NCI-H460 (cell line): ENCODE measurements around the gene TBL1X. TPM values are rescaled to one million over a fixed set of nuclear protein-coding genes. Genes with fewer than 3 reads are reported as not detected.
"Not testable (repeated sequence)": the region's sequence is repeated elsewhere in the genome, so short reads cannot be mapped to it uniquely, and the experiment has no call there.

Experiments used
- DNase-seq: peaks from one replicate; pipeline ENCODE4 v3.0.0-alpha.2; 2016; ENCODE audit warnings: low read depth; ENCODE audit errors: extremely low read depth
- total RNA-seq: library from RNA; depleted of rRNA; stranded (reverse); fragments of >200 nt; shearing (Covaris generic); gene quantifications from 2 replicates; pipeline ENCODE4 v1.2.3, GENCODE V29; 2014

TBL1X gene
- total RNA-seq, 1 experiment from 2014 or later, result 41.8 TPM

DNA sequence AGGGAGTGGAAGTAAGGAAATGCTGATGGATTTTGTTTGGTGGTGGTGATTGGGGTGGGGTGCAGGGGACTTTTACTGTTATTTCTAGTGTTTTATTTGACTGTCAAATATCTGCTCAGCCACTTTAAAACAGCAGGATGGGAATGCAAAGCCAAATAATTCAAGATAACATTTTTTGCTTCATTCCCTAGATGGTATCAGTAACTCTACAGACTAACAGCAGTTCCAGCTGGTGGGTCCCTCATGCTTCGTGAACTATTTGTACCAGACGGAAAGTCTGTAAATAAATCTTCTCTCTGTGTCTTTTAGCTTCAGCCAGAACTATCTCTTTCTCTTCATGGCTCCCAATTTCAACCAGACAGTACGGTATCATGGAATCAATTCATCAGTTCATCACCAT, 273.3 kb downstream of the TBL1X start:
- DNase-seq, result no peak

DNA sequence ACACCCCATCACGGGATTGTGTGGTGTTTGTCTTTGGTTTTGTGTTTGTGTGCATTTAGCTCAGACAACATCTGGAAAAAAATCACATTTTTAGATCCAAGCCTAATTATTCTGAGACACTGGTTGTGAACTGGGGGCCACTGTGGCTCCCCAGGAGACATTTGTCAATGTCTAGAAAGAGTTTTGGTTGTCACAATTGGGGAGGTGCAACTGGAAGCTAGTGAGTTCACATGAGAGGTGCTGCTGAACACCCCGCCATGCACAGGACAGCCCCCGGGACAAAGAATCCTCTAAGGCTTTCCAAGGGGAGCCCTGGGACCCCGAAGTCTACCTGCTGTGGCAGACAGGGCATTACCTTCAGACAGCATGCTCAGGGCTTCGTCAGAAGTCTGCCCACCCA, 274.3 kb downstream of the TBL1X start:
- no peak for DNase-seq

DNA sequence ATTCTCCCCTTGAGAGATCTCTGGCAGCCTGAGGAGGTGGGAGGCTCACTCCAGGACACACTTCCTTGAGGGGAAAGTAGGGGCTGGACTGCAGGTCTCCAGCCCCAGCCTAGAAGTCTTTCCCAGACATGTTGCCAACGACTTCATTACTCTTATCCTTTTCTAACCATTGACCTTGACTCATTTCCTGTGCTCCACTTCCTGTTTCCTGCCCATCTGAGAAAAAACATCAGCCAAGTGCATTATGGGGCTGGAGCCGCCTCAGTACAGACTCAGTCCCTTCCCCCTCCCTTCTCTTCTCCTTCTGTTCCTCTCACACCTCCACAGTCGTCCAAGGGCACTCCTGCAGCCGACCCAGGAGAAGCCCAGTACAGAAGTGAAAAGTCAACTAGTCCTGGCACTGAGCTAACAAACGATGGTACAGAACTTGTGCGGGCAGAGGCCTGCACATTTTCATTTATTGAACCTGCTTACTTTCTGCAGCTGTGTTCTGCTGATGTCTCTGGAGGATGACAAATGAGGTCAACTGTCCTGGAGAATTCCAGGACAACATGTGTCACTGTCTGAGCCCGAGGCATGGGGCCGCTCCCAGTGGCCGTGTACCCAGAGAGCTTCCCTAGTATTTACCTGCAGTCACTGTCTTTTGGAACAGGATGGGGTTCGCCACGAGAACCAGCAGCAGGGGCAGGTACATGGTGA, 280.7 kb downstream of the TBL1X start:
- no peak for DNase-seq

DNA sequence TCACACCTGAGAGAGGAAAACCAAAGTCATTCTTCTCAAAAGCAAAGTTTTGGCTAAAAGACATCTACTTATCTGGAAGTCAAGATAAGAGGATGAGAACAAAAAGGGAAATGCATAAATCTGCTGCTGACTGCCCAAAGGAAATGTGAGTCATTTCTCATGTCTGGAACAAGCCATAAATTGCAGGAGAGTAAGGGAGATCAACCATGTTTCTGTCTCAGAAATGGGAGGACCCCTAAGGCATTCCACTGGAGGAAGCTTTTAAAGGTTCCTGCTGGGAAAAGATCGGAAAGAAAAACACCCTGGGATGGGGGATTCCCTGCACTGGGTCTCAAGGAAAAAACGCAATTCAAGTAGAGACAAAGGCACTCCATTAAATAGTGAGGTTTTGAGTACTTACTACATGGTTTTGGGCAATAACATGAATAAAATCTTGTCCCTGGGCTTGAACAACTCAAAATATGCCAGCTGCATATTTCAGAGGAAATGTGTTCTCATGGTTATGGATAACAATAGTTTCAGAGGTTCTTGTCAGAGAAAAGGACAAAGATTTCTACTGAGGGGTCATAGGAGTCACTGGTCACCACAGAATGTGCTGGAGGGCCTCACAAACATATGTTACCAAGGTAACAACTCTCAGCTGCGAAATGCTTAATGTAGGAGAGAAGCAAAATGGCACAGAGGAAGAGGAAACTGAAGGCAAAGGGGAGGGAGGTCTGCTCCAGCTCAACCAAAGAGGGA, 281.5 kb downstream of the TBL1X start:
- no peak for DNase-seq

DNA sequence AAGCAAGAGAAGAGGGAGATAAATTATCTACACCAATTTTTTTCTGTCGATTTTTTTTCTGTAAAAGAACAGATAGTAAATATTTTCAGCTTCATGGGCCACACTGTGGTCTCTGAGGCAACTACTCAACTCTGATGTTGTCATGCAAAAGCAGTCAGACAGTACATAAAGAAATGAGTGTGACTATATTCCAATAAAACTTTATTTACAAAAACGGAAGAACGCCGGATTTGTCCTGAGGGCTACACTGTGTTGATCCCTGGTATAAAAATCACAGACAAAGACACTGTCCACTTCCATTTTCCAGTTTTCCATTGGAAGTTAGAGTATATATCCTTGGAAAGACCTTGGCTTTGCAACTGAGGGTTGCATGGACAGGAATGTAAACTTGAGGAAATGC, 282.8 kb downstream of the TBL1X start:
- DNase-seq, result no peak

DNA sequence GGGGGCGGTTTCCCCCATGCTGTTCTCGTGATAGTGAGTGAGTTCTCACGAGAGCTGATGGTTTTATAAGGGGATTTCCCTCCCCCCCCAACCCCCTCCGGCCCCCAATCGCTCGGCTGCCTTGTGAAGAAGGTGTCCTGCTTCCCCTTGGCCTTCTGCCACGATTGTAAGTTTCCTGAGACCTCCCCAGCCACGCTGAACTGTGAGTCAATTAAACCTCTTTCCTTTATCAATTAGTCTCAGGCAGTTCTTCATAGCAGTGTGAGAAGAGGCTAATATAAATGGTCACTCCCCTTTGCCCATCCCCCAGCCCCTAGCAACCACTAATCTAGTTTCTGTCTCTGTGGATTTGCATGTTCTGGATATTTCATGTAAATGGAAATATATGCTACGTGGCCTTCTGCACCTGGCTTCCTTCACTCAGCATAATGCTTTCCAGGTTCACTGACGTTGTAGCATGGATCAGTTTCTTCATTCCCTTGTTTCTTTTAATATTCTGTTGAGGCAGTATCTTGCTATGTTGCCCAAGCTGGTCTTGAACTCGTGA, 284.4 kb downstream of the TBL1X start:
- DNase-seq, result no peak

DNA sequence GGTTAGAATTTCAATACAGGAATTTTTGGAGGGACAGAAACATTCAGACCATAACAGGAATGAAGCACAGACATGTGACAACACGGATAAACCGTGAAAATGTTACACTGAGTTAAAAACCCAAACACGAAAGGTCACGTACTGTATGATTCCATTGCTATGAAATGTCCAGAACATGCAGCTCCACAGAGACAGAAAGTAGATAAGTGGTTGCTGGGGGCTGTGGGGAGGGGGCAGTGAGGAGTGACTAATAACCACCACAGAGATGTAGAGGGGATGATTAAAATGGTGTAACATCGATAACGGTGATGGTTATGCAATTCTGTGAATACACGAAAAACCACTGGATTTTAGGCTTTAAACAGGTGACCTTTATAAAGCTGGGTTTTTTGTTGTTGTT, 292.5 kb downstream of the TBL1X start:
- DNase-seq, result no peak

DNA sequence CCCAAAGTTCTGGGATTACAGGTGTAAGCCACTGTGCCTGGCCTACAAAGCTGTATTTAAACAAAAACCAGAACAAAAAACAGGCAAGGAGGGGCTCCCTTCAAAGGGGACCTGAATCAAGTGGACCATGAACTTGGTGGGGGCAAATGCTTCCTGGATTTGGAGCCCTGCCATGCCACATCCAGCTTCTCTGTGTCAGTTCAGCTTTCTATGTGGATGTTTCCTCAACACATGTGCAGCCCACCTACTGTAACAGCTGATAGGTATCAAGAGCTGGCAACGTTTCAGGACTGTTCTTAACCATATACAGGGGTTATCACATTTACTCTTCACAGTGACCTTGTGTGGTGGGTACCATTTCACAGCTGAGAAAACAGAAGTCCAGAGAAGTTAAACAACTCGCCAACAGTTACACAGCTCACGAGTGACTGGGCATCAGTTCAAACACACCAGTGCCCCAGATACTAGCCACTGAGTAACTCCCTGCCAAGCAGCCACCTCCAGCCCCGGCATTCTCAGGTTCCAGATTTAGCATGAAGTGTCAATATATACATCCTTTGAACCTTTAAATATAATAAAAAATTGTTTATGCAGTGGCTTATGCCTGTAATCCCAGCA, 293.3 kb downstream of the TBL1X start:
- no peak for DNase-seq

DNA sequence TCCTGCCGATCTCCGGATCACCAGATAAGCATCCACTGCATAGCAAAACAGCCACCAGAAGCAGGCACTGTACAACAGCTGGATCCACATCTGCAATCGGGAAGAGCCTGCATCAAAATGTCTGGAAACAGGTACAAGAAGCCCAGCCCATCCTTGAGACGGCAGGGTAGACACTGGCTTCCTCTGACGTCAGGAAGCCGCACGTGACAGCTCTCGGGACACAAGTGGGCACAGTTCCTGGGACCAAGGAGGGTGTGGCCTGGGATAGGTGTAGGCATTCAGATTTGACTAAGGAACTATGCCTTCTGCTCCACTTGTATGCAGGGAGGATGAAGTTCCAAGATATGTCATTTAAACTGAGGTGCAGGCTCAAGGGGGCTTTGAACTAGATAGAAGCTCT, 294.5 kb downstream of the TBL1X start:
- DNase-seq, result no peak

DNA sequence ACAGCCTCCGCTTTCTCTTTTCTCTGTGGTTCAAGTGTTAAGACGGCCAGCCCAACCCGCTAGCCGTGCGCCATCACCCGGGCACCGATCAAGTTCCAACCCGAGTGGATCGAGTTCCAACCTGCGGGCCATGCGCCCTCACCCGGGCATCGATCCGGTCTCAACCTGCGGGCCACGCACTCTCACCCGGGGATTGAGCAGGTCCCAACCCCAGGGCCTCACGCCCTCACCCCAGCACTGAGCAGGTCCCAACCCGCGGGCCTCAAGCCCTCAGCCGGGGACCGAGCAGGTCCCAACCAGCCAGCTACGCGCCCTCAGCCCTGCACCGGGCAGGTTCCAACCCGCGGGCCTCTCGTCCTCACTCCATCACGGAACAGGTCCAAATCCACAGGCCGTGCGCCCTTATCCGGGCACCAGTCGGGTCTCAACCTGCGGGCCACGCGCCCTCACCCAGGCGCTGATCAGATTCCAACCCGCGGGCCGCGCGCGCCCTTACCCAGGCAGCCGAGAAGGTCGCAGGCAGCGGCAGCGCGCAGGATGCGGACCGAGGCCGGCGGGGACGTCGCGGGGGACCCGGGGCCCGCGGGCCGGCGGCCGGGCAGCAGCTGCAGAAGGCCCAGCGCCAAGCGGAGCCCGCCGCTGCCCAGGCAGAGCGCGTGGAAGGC, 300.3 kb downstream of the TBL1X start:
- DNase-seq, result no peak

DNA sequence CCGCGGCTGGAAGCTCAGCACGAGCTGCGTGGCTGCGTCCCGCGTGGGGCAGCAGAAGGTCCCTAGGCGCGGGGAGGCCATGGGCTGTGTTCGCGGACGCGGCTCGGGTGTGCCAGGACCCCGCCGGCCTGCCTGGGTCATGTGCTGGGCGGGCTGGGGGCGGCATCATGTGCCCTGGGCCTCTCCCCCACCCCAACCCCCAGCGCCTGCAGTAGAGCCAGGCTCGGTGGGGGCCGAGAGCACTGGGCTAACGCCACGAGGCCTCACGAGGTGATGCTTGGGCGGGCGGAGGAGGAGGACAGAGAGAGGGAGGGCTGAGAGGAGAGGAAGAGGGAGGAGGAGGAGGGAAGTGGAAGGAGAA, 300.9 kb downstream of the TBL1X start, which contains the start of gene GPR143:
Gene GPR143, minus strand, starts transcription at position 111 of the 361 bp plus-strand sequence. Its CDS starts 30 bp downstream, at position 81.
- no peak for DNase-seq

DNA sequence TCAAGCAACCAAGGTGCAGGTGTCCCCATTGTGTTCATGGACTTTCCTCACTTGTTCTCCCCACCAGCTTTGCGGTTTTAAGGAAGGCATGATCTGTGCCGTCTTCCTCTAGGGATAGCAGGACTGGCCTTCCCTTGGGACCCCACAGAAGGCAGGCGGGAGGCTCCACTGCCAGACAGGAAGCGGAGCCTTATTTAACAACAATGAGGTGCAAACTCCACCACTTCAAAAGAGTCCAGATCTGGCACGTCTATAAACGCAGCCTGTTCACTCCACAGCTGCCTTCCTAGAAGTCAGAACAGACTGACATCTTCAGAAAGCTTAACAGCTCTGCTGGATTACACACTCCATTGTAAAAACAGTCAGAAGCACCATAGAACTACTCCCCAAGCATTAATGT, 302.5 kb downstream of the TBL1X start:
- no peak for DNase-seq

DNA sequence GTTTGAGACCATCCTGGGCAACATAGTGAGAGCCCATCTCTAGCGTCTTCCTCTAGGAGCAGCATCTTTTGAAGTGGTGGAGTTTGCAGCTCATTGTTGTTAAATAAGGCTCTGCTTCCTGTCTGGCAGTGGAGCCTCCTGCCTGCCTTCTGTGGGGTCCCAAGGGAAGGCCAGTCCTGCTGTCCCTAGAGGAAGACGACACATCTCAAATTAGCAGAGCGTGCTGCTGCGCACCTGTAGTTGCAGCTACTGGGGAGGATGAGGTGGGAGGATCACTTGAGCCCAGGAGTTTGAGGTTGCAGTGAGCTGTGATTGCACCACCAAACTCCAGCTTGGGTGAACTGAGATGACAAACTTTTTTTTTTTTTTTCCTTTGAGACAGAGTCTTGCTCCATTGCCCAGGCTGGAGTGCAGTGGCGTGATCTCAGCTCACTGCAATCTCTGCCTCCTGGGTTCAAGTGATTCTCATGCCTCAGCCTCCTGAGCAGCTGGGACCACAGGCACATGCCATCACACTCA, 303.5 kb downstream of the TBL1X start:
- DNase-seq, result not testable (repeated sequence)

DNA sequence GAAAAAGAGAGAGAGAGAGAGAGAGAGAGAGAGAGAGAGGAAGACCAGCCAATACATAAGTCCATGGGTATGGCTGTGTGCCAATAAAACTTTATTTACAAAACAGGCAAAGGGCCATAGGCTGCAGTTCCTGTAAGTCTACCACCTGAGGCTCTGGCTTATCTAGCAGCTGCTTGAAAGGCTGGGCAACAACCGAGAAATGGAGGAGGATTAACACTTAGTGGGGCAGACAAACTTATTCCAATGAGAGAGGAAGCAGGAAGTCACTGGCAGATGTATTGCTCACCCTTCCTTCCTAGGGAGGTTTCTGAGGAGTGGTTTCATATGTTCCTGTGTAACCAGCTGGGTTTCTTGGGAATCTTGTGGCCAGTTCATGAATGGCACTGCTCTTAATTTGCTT, 305.5 kb downstream of the TBL1X start:
- no peak for DNase-seq

DNA sequence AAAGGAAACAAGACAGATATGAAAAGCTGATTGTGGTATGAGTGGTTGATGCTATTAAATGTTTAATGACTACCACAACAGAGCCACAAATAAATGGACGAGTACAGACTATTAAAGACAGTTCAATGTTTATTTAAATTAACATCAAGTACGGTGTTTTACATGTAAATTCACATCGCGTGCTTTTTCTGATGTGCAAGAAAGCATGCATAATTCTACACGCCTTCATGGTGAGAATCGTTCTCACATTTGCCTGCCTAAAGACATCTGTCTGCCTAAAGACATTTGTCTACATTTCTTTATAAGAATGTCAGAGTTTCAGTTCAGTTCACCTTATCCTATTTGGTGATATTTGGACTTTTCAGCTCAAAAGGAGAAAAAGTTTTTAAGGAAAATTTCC, 308.1 kb downstream of the TBL1X start:
- DNase-seq, result no peak

DNA sequence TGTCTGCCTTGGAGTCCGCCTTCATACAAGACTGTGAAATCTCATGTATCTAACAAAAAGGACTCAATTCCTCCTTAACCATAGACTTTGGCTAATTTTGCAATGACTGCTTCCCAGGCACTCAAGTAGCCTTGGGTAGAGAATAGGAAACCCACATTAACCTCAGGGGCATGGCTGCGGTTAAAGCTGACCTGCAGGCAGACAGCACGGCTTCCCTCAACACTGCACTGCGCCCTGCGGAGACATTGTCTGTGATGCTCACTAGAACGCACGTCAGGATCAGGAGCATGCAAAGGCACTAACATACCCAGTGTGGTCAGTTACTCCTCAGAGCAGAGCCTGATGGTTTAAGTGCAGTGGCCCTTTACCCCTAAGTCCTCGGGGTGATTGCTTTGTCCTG, 311.1 kb downstream of the TBL1X start:
- no peak for DNase-seq

DNA sequence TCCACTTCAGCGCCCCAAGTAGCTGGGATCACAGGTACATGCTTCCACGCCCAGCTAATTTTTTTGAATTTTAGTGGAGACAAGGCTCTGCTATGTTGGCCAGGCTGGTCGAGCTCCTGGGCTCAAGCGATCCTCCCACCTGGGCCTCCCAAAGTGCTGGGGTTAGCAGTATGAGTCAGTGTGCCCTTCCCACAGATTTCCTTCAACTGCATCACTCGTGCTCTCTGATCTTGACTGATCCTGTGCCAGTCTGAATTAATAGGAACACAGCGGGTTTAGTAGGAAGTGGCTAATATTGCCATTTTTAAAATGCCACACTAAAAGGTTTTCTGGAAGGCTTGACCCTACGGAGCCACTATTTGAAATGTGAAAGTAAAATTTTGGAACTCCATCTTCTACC, 317.1 kb downstream of the TBL1X start:
- DNase-seq, result no peak

DNA sequence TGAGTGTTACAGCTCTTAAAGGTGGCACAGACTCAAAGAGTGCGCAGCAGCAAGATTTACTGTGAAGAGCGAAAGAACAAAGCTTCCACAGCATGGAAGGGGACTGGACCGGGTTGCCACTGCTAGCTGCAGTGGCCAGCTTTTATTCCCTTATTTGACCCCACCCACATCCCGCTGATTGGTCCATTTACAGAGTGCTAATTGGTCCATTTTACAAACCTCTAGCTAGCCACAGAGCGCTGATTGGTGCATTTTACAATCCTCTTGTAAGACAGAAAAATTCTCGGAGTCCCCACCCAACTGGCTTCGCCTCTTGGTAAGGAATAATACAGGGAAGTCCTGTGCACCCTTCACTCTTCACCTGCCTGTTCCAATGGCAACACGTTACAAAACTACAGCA, 319.5 kb downstream of the TBL1X start:
- no peak for DNase-seq

DNA sequence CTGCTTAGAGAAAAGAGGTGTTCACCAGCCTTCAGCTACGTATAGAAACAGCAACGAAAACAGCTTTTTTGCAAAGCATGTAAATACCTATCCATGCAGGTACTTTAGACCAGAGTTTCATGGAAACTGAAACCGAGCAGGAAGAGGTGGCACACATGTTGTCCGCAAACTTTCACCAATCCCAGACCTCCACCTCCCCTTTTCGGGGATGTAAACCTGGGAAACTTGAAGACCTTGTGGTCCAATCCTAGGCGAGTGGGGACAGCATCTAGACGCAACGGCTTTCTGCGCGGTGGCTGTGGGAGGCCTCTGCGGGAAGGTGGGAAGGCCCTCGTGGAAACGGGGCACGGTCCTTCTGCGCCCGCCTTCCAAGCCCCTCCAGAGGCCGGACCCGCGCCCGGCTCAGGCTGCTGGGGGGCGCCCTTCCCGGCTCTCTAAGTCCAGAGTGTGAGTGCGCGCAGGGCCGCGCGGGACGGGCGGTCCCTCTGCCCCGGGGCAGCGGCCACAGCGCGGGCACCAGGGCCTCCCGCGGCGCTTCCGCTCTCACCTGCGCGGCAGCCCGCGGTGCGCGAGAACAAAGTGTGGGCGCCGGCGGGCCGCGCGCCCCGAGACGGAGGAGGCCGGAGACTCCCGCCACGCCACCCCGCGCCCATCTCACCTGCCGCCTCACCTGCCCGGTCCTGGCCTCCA, 320.5 kb downstream of the TBL1X start:
- DNase-seq, result no peak
